CD4-positive, alpha-beta memory T cell (primary cell): ENCODE results near the gene ATXN3L. TPM values are rescaled to one million over a fixed set of nuclear protein-coding genes. Genes with fewer than 3 reads are reported as not detected.

Experiments
- CTCF ChIA-PET: fragments of 350-600 bp; sonication (Branson Sonifier 250); formaldehyde crosslinking; loops from one replicate; lab custom pipeline; 2021; ENCODE audit warnings: inconsistent platforms; ENCODE audit not compliant: partially characterized antibody; lab: Charles Lee
- POLR2A ChIA-PET: fragments of 350-600 bp; sonication (Branson Sonifier 250); formaldehyde crosslinking; loops from one replicate; lab custom pipeline; 2021; ENCODE audit not compliant: partially characterized antibody; lab: Charles Lee
- DNase-seq, 5 donors: peaks; one replicate each; pipeline versions ENCODE4 v3.0.0 to v3.0.0-alpha.2; 2020 to 2022; ENCODE audit warnings: mixed read lengths in 1 of 5
- H3K27ac ChIP-seq: one replicate; pipeline ENCODE4 v1.7.0; 2013; ENCODE audit warnings: low read depth, low read length
- H3K27me3 ChIP-seq: 2 replicates; pipeline ENCODE4 v1.7.0; 2013; ENCODE audit warnings: mild to moderate bottlenecking, low read length, moderate library complexity; ENCODE audit not compliant: insufficient read depth
- H3K36me3 ChIP-seq: 2 replicates; pipeline ENCODE4 v1.7.0; 2013; ENCODE audit warnings: mild to moderate bottlenecking, low read length, moderate library complexity; ENCODE audit not compliant: insufficient read depth
- H3K4me1 ChIP-seq: 2 replicates; pipeline ENCODE4 v1.7.0; 2013; ENCODE audit warnings: mild to moderate bottlenecking, low read length, moderate library complexity; ENCODE audit not compliant: insufficient read depth
- H3K4me3 ChIP-seq, 2 donors: one replicate each; pipeline ENCODE4 v1.7.0; 2013; ENCODE audit warnings: low read length in 2 of 2, mild to moderate bottlenecking in 1 of 2
- H3K9me3 ChIP-seq, 2 donors: one replicate each; pipeline ENCODE4 v1.7.0; 2013; ENCODE audit warnings: low read length in 2 of 2, control low read depth in 1 of 2; ENCODE audit not compliant: control insufficient read depth in 1 of 2
- H3K27ac Mint-ChIP-seq, 7 donors: one replicate each; pipeline ENCODE4 v1.8.0; 2020 to 2021; ENCODE audit warnings: mixed read lengths in 7 of 7, mild to moderate bottlenecking in 6 of 7, inconsistent platforms in 3 of 7, moderate library complexity in 3 of 7
- H3K27me3 Mint-ChIP-seq, 2 donors: one replicate each; pipeline ENCODE4 v1.8.0; 2020 to 2021; ENCODE audit warnings: mixed read lengths in 2 of 2
- H3K36me3 Mint-ChIP-seq, 2 donors: one replicate each; pipeline ENCODE4 v1.8.0; 2020 to 2021; ENCODE audit warnings: mixed read lengths in 2 of 2, inconsistent platforms in 1 of 2, mild to moderate bottlenecking in 1 of 2
- H3K4me1 Mint-ChIP-seq, 4 donors: one replicate each; pipeline ENCODE4 v1.8.0; 2020 to 2021; ENCODE audit warnings: mixed read lengths in 4 of 4, mild to moderate bottlenecking in 1 of 4
- H3K4me3 Mint-ChIP-seq, 8 donors: one replicate each; pipeline ENCODE4 v1.8.0; 2020 to 2021; ENCODE audit warnings: mixed read lengths in 8 of 8, mild to moderate bottlenecking in 7 of 8, moderate library complexity in 6 of 8, inconsistent platforms in 3 of 8
- H3K9me3 Mint-ChIP-seq, 8 donors: one replicate each; pipeline ENCODE4 v1.8.0; 2020 to 2021; ENCODE audit warnings: mixed read lengths in 8 of 8, mild to moderate bottlenecking in 5 of 8, inconsistent platforms in 3 of 8, moderate library complexity in 1 of 8
- intact Hi-C: fragments of 100-400 bp; cut with micrococcal nuclease; formaldehyde crosslinking; loops from one replicate; pipeline ENCODE4 v1.15.1; 2023
- polyA plus RNA-seq, 2 donors: library from polyadenylated mRNA; unstranded; fragments of 300-500 nt; fragmentation: Illumina TruSeq; gene quantifications; one replicate each; pipeline ENCODE4 v1.2.3, GENCODE V29; 2021
- total RNA-seq, 2 experiments: library from RNA; stranded (reverse); gene quantifications; one replicate each; pipeline ENCODE4 v1.2.3, GENCODE V29; 2021

Gene ATXN3L
- total and polyA plus RNA-seq, 4 experiments from 2014 or later, result not detected

GRCh38 chrX:13271511-13271910 lies 48.3 kb downstream of the ATXN3L start:
- Histone ChIP-seq H3K36me3 (no peaks in the 10 kb centered on the region), H3K4me1 (no peaks in the 10 kb centered on the region), H3K9me3 (no peaks in the 10 kb centered on the region), H3K4me3 (no peak overlapping the region), H3K27me3 (no peaks in the 10 kb centered on the region), H3K27ac (no peak overlapping the region)
- Mint-ChIP-seq H3K4me3 (no peak overlapping the region), H3K4me1 (no peaks in the 10 kb centered on the region), H3K27me3 (no peaks in the 10 kb centered on the region), H3K9me3 (peaks cover 0 to 1% (median 0%) of the 10 kb centered on the region in 8 donors), H3K36me3 (no peaks in the 10 kb centered on the region), H3K27ac (no peak overlapping the region)
- CTCF ChIA-PET, result no interaction called here
- POLR2A ChIA-PET, result no interaction called here
- intact Hi-C loops, result no loop called here
- no peak for DNase-seq

DNA sequence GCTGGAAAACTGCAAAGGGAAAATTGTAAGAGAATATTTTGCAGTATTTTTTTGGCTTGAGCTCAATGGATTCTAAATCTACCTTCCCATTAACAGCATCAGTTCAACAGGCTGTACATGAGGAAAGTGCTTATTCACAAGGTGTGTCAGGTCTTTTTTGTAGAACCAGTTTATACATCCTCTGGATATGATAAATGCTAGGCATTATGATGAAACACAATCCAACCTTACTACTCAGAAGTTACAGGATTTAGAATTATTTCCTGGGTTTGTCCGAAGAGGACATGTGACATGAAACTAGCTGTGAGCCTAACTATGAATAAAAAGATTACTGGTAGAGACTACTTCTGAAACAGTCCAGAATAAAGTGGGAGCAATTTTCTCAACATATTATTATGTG lies 49.5 kb downstream of the ATXN3L start:
- Mint-ChIP-seq H3K9me3 (peaks cover 0 to 1% (median 0%) of the 10 kb centered on the region in 8 donors), H3K36me3 (no peaks in the 10 kb centered on the region), H3K27me3 (no peaks in the 10 kb centered on the region), H3K27ac (no peak overlapping the region), H3K4me3 (no peak overlapping the region), H3K4me1 (no peaks in the 10 kb centered on the region)
- Histone ChIP-seq H3K36me3 (no peaks in the 10 kb centered on the region), H3K9me3 (no peaks in the 10 kb centered on the region), H3K27me3 (no peaks in the 10 kb centered on the region), H3K4me1 (no peaks in the 10 kb centered on the region), H3K4me3 (no peak overlapping the region), H3K27ac (no peak overlapping the region)
- CTCF ChIA-PET, result no interaction called here
- no peak for DNase-seq
- intact Hi-C loops, result no loop called here
- POLR2A ChIA-PET, result no interaction called here

DNA sequence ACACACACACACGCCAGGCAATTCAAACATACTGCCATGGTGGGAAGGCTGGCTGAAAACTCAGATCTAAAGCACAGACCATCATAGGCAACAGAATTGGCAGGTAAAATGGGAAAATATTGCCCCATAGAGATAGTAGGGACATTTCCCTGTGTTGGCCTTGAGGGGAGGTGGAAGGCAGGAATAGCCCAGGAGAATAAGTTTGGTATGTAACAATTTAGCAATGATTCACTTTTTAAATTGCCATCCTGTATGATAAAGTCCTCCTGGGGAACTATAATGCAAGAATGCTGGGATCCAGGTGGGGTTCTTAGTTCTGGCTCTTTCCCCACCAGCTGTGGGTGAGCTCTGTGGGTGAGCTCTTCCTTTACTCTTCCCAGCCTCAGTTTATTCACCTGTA lies 51.0 kb downstream of the ATXN3L start:
- Mint-ChIP-seq H3K9me3 (peaks cover 0 to 1% (median 0%) of the 10 kb centered on the region in 8 donors), H3K4me3 (no peak overlapping the region), H3K36me3 (no peaks in the 10 kb centered on the region), H3K4me1 (no peaks in the 10 kb centered on the region), H3K27ac (no peak overlapping the region), H3K27me3 (no peaks in the 10 kb centered on the region)
- ChIA-PET CTCF (no interaction called here), POLR2A (no interaction called here)
- Histone ChIP-seq H3K4me3 (no peak overlapping the region), H3K36me3 (no peaks in the 10 kb centered on the region), H3K9me3 (no peaks in the 10 kb centered on the region), H3K27me3 (no peaks in the 10 kb centered on the region), H3K4me1 (no peaks in the 10 kb centered on the region), H3K27ac (no peak overlapping the region)
- DNase-seq, result no peak
- intact Hi-C loops, result no loop called here

Other genes starting within 250 kb of the ATXN3L start
- not detected for gene EGFL6, start 249.5 kb upstream of the ATXN3L start, total RNA-seq
- gene EGFL6, start 249.5 kb upstream of the ATXN3L start, polyA plus RNA-seq, result not detected